H1 (cell line): ENCODE results near the gene SVEP1.

ENCODE experiments used
- CHD7 ChIP-seq: fragments of 300-600 bp; sonication (generic); IDR thresholded peaks from 2 replicates; pipeline ENCODE4 v1.7.1; 2012; ENCODE audit warnings: low read length, moderate library complexity, mild to moderate bottlenecking, inconsistent platforms; ENCODE audit not compliant: insufficient replicate concordance
- CREB1 ChIP-seq: IDR thresholded peaks from 2 replicates; pipeline ENCODE4 v1.6.1; 2012; ENCODE audit warnings: inconsistent platforms
- CTCF ChIP-seq, 3 experiments: IDR thresholded peaks; 1 replicate in 2 of 3; 2 replicates in 1 of 3; pipeline versions ENCODE4 v1.5.1 to v1.6.1; 2011; ENCODE audit warnings: low read length in 3 of 3, mild to moderate bottlenecking in 3 of 3, inconsistent platforms in 2 of 3, low read depth in 1 of 3, moderate library complexity in 1 of 3; ENCODE audit not compliant: insufficient read depth in 1 of 3; ENCODE audit errors: control extremely low read depth in 1 of 3
- EP300 ChIP-seq, 2 experiments: IDR thresholded peaks; 1 replicate in 1 of 2; 2 replicates in 1 of 2; pipeline ENCODE4 v1.6.1; 2011 to 2012; ENCODE audit warnings: low read depth in 2 of 2, low read length in 2 of 2, mild to moderate bottlenecking in 2 of 2, borderline replicate concordance in 1 of 2, inconsistent platforms in 1 of 2, moderate library complexity in 1 of 2
- EZH2 ChIP-seq: fragments of 200-600 bp; sonication (generic); IDR thresholded peaks from 2 replicates; pipeline ENCODE4 v1.7.1; 2012; ENCODE audit warnings: low read depth, mild to moderate bottlenecking, moderate library complexity, low read length, inconsistent platforms; ENCODE audit not compliant: severe bottlenecking
- FOSL1 ChIP-seq: IDR thresholded peaks from 2 replicates; pipeline ENCODE4 v1.6.1; 2011; ENCODE audit warnings: mild to moderate bottlenecking, low read depth, low read length, moderate library complexity; ENCODE audit not compliant: insufficient read depth
- HDAC6 ChIP-seq: IDR thresholded peaks from one replicate; pipeline ENCODE4 v1.7.1; 2012; ENCODE audit warnings: low read depth, mild to moderate bottlenecking, inconsistent platforms, low read length, moderate library complexity
- MAX ChIP-seq: IDR thresholded peaks from 2 replicates; pipeline ENCODE4 v1.6.1; 2012; ENCODE audit warnings: inconsistent platforms
- PHF8 ChIP-seq: fragments of 200-600 bp; sonication (generic); conservative IDR thresholded peaks from 2 replicates; pipeline ENCODE4 v1.7.1; 2012; ENCODE audit warnings: low read depth, mild to moderate bottlenecking, inconsistent platforms, low read length, moderate library complexity
- POLR2A ChIP-seq, 2 experiments: IDR thresholded peaks; 1 replicate in 1 of 2; 2 replicates in 1 of 2; pipeline ENCODE4 v1.6.1; 2011; ENCODE audit warnings: low read depth in 2 of 2, low read length in 2 of 2, mild to moderate bottlenecking in 2 of 2; ENCODE audit errors: control extremely low read depth in 1 of 2
- RAD21 ChIP-seq, 2 experiments: IDR thresholded peaks in 1 of 2; conservative IDR thresholded peaks in 1 of 2; 2 replicates each; pipeline ENCODE4 v1.6.1; 2011; ENCODE audit warnings: low read depth in 2 of 2, low read length in 2 of 2, improper control_type of control experiment in 1 of 2, inconsistent platforms in 1 of 2, mild to moderate bottlenecking in 1 of 2, moderate library complexity in 1 of 2
- RFX5 ChIP-seq: IDR thresholded peaks from 2 replicates; pipeline ENCODE4 v1.6.1; 2011; ENCODE audit warnings: low read depth, low read length, improper control_type of control experiment, borderline replicate concordance
- TAF1 ChIP-seq: IDR thresholded peaks from 2 replicates; pipeline ENCODE4 v1.6.1; 2011; ENCODE audit warnings: mild to moderate bottlenecking, low read depth, low read length
- YY1 ChIP-seq: IDR thresholded peaks from 2 replicates; pipeline ENCODE4 v1.6.1; 2011; ENCODE audit warnings: low read depth, mild to moderate bottlenecking, low read length

- TF ChIP-seq CTCF (IDR thresholded peaks at IDR 0.05; ENCODE audit: control extremely low read depth in 1 of 3, insufficient read depth in 1 of 3, low read depth in 1 of 3, low read length in 3 of 3), result peak in 1 of 3 experiments; percentile 26; a peak in 2 of 4 replicates
- no peak for TF ChIP-seq TAF1
- TF ChIP-seq POLR2A (IDR thresholded peaks at IDR 0.05; ENCODE audit: control extremely low read depth in 1 of 2, low read depth in 2 of 2, low read length in 2 of 2), result no peak
- TF ChIP-seq EP300 (IDR thresholded peaks at IDR 0.05; ENCODE audit: borderline replicate concordance in 1 of 2, low read depth in 2 of 2, low read length in 2 of 2), result no peak
- TF ChIP-seq CREB1, result no peak
- no peak for TF ChIP-seq FOSL1
- TF ChIP-seq RAD21 (IDR thresholded peaks at IDR 0.05 in 1 of 2, conservative IDR thresholded peaks at IDR 0.05 in 1 of 2; ENCODE audit: low read depth in 2 of 2, low read length in 2 of 2), result peak in 1 of 2 experiments; percentile 15; a peak in 1 of 4 replicates
- TF ChIP-seq RFX5, result no peak
- no peak for TF ChIP-seq MAX
- TF ChIP-seq EZH2, result no peak
- TF ChIP-seq PHF8, result no peak
- TF ChIP-seq CHD7, result no peak
- no peak for TF ChIP-seq YY1
- no peak for TF ChIP-seq HDAC6
These were observed 150.1 kb downstream of the SVEP1 start for GRCh38 chr9:110429453-110429852.
